HCT116 (cell line): Measurements from ENCODE around the gene CDKN2B-AS1.

Experiments
- ATF3 ChIP-seq: IDR thresholded peaks from 2 replicates; pipeline ENCODE4 v1.6.1; 2012
- CBX3 ChIP-seq: IDR thresholded peaks from 2 replicates; pipeline ENCODE4 v1.6.1; 2012; ENCODE audit warnings: low read depth
- CTCF ChIP-seq, 3 experiments: fragments of 200-600 bp in 1 of 3; sonication (generic) in 1 of 3; IDR thresholded peaks in 2 of 3; conservative IDR thresholded peaks in 1 of 3; 2 replicates each; pipeline ENCODE4 v1.5.1; 2012 to 2017; ENCODE audit warnings: low read depth in 2 of 3, low read length in 2 of 3, antibody characterized with exemption in 1 of 3, borderline replicate concordance in 1 of 3, control low read depth in 1 of 3, mild to moderate bottlenecking in 1 of 3, mixed read lengths in 1 of 3, mixed run types in 1 of 3, moderate library complexity in 1 of 3; ENCODE audit not compliant: insufficient read depth in 1 of 3
- EZH2 ChIP-seq: fragments of 200-600 bp; sonication (generic); IDR thresholded peaks from 2 replicates; pipeline ENCODE4 v1.6.1; 2017; ENCODE audit warnings: antibody characterized with exemption, mixed run types
- MAX ChIP-seq: IDR thresholded peaks from 2 replicates; pipeline ENCODE4 v1.6.1; 2012
- POLR2A ChIP-seq: IDR thresholded peaks from 2 replicates; pipeline ENCODE4 v1.7.0; 2011; ENCODE audit warnings: borderline replicate concordance; ENCODE audit not compliant: insufficient read depth, insufficient read length; ENCODE audit errors: extremely low read depth
- RAD21 ChIP-seq: IDR thresholded peaks from 2 replicates; pipeline ENCODE4 v1.6.1; 2012; ENCODE audit warnings: low read depth, mild to moderate bottlenecking
- SP1 ChIP-seq: IDR thresholded peaks from 2 replicates; pipeline ENCODE4 v1.6.1; 2012; ENCODE audit warnings: low read depth
- TCF7L2 ChIP-seq: IDR thresholded peaks from 2 replicates; pipeline ENCODE4 v1.7.0; 2011; ENCODE audit warnings: borderline replicate concordance, inconsistent platforms; ENCODE audit not compliant: insufficient read depth, insufficient read length; ENCODE audit errors: extremely low read depth
- ZFX ChIP-seq: fragments of 450-650 bp; IDR thresholded peaks from 2 replicates; pipeline ENCODE4 v1.6.1; 2017
- ZNF274 ChIP-seq: fragments of 200-500 bp; sonication (Bioruptor generic); IDR thresholded peaks from 2 replicates; pipeline ENCODE4 v1.6.1; 2014; ENCODE audit warnings: mild to moderate bottlenecking, low read depth, low read length, inconsistent platforms

GRCh38 chr9:21976334-21976875 is 18.2 kb upstream of the CDKN2B-AS1 start:
- no peak for TF ChIP-seq RAD21
- TF ChIP-seq MAX = no peak
- no peak for TF ChIP-seq CBX3
- no peak for TF ChIP-seq CTCF (IDR thresholded peaks at IDR 0.05 in 2 of 3, conservative IDR thresholded peaks at IDR 0.05 in 1 of 3; ENCODE audit: borderline replicate concordance in 1 of 3, insufficient read depth in 1 of 3, low read depth in 2 of 3, low read length in 2 of 3)
- TF ChIP-seq ZFX = no peak
- TF ChIP-seq POLR2A = no peak
- TF ChIP-seq TCF7L2 = no peak
- no peak for TF ChIP-seq SP1
- TF ChIP-seq ATF3 = no peak
- no peak for TF ChIP-seq EZH2
- TF ChIP-seq ZNF274 = no peak
